Measurements from ENCODE around the gene CD3G.

- TF ChIP-seq, protein P1, sequence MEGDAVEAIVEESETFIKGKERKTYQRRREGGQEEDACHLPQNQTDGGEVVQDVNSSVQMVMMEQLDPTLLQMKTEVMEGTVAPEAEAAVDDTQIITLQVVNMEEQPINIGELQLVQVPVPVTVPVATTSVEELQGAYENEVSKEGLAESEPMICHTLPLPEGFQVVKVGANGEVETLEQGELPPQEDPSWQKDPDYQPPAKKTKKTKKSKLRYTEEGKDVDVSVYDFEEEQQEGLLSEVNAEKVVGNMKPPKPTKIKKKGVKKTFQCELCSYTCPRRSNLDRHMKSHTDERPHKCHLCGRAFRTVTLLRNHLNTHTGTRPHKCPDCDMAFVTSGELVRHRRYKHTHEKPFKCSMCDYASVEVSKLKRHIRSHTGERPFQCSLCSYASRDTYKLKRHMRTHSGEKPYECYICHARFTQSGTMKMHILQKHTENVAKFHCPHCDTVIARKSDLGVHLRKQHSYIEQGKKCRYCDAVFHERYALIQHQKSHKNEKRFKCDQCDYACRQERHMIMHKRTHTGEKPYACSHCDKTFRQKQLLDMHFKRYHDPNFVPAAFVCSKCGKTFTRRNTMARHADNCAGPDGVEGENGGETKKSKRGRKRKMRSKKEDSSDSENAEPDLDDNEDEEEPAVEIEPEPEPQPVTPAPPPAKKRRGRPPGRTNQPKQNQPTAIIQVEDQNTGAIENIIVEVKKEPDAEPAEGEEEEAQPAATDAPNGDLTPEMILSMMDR (IDR thresholded peaks at IDR 0.05), result no peak
- no peak for TF ChIP-seq POLR2A (IDR thresholded peaks at IDR 0.05)
- no peak for TF ChIP-seq EP300 (IDR thresholded peaks at IDR 0.05)
Measured at GRCh38 chr11:118341815-118342489, 2.2 kb upstream of the CD3G start.

Data from upper lobe of left lung (tissue), 4 donors.